Left ventricle myocardium inferior (tissue), 1 donor: ENCODE data around the gene AZU1. TPM values are rescaled to one million over a fixed set of nuclear protein-coding genes. Genes with fewer than 3 reads are reported as not detected.

ENCODE experiments used
- DNase-seq: peaks from one replicate; pipeline ENCODE4 v3.0.0-alpha.2; 2020
- H3K27ac ChIP-seq: fragments of 200-600 bp; replicated peaks from 2 replicates; pipeline ENCODE4 v1.8.0; 2021
- H3K27me3 ChIP-seq: fragments of 200-600 bp; 2 replicates; pipeline ENCODE4 v1.8.0; 2021; ENCODE audit warnings: low read depth
- H3K36me3 ChIP-seq: fragments of 200-600 bp; 2 replicates; pipeline ENCODE4 v1.8.0; 2021
- H3K4me1 ChIP-seq: fragments of 200-600 bp; 2 replicates; pipeline ENCODE4 v1.8.0; 2021
- H3K4me3 ChIP-seq: fragments of 200-600 bp; 2 replicates; pipeline ENCODE4 v1.8.0; 2021; ENCODE audit warnings: mild to moderate bottlenecking, moderate library complexity
- H3K9me3 ChIP-seq: fragments of 200-600 bp; replicated peaks from 2 replicates; pipeline ENCODE4 v1.8.0; 2021
- CTCF ChIP-seq: fragments of 200-600 bp; IDR thresholded peaks from 2 replicates; pipeline ENCODE4 v1.8.0; 2021; ENCODE audit warnings: antibody characterized with exemption, mild to moderate bottlenecking, borderline replicate concordance
- intact Hi-C: fragments of 100-400 bp; cut with micrococcal nuclease; formaldehyde crosslinking; loops from one replicate; pipeline ENCODE4 v1.11.0; 2022
- total RNA-seq: library from RNA; stranded (reverse); fragmentation: NEBNext Ultra II Directional; extraction: Animal tissue kit (Norgen Biotek cat#: 25700); gene quantifications from one replicate; pipeline ENCODE4 v1.2.1, GENCODE V29; 2021
- donor health status: DM: no; HTN: yes; CAD: no; lungs with severe emphysema.

AZU1 gene
- total RNA-seq, 1 donor from 2014 or later, result not detected

GRCh38 chr19:867855-868457 lies 40.3 kb downstream of the AZU1 start:
- Histone ChIP-seq H3K27ac (no peak overlapping the region), H3K36me3 (peaks cover 10% of the 10 kb centered on the region), H3K4me3 (no peak overlapping the region), H3K27me3 (peaks cover 6% of the 10 kb centered on the region), H3K9me3 (no peaks in the 10 kb centered on the region), H3K4me1 (peaks cover 54% of the 10 kb centered on the region)
- DNase-seq, result no peak
- TF ChIP-seq CTCF, result no peak
- intact Hi-C loops, result no loop called here

- Histone ChIP-seq H3K36me3 (peaks cover 14% of the 10 kb centered on the region), H3K9me3 (no peaks in the 10 kb centered on the region), H3K27ac (peak overlapping the region; percentile 60), H3K4me1 (peaks cover 47% of the 10 kb centered on the region), H3K4me3 (no peak overlapping the region), H3K27me3 (no peaks in the 10 kb centered on the region)
- intact Hi-C loops, result no loop called here
- no peak for DNase-seq
- no peak for TF ChIP-seq CTCF
These were observed 41.0 kb downstream of the AZU1 start for GRCh38 chr19:868458-869244.

DNA sequence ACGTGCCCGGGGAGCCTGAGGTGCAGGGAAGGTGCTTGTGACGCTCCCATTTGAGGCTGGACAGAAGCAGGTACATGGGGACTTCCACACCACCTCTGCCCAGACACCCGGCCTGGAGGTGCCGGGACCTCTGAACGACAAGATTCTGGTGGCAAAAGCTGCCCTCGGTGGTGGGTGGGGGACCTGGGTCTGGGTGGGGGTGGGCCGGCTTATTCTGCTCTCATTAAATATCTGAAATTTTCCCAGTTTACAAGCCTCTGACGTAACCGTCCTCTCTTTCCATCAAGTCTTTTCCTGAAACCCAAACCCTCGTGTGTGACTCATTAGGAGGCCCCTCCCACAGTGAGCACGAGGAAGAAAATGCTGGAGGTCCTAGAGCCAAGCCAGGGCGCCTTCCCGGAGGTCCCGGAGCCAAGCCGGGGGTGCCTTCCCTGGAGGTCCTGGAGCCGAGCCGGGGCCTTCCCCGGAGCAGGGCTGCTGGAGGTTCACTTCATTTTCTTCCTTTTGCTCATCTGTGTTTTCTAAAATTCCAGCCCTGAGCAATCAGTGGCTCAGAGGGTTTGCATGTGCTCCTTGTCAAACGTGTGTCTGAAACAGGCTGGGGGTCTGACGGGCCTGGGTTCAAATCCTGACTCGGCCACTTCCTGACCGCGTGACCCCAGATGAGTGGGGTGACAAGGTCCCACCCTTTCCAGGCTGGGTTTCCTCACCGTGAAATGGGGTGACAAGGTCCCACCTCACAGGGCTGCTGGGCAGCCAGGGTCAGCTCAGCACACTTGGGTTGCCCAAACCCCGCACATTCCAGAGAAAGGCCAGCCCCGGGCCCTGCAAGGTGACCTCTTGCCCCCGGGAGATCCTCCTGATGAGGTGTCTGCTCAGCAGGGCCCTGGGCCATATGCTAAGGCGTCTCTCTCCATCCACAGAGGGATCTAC lies 41.9 kb downstream of the AZU1 start:
- intact Hi-C loops, result no loop called here
- DNase-seq, result peak; percentile 66
- H3K4me3 ChIP-seq, result no peak overlapping the region

GRCh38 chr19:870314-870713 lies 42.7 kb downstream of the AZU1 start:
- no peaks in the 10 kb centered on the region for H3K27me3 ChIP-seq
- no peak overlapping the region for H3K4me3 ChIP-seq
- intact Hi-C loops, result no loop called here
- no peak for DNase-seq
- H3K4me1 ChIP-seq, result peaks cover 41% of the 10 kb centered on the region
- peaks cover 22% of the 10 kb centered on the region for H3K36me3 ChIP-seq
- peak overlapping the region; percentile 60 for H3K27ac ChIP-seq
- H3K9me3 ChIP-seq, result no peaks in the 10 kb centered on the region
- no peak for TF ChIP-seq CTCF

More for the DNA sequence above, 41.9 kb downstream of the AZU1 start:
- no peak for TF ChIP-seq CTCF
- peaks cover 41% of the 10 kb centered on the region for H3K4me1 ChIP-seq
- H3K36me3 ChIP-seq, result peaks cover 18% of the 10 kb centered on the region
- peak overlapping the region; percentile 60 for H3K27ac ChIP-seq
- H3K9me3 ChIP-seq, result no peaks in the 10 kb centered on the region
- no peaks in the 10 kb centered on the region for H3K27me3 ChIP-seq

GRCh38 chr19:870963-871401 lies 43.3 kb downstream of the AZU1 start:
- Histone ChIP-seq H3K36me3 (peaks cover 27% of the 10 kb centered on the region), H3K4me1 (peaks cover 41% of the 10 kb centered on the region), H3K9me3 (no peaks in the 10 kb centered on the region), H3K27ac (peak overlapping the region; percentile 56), H3K4me3 (no peak overlapping the region), H3K27me3 (no peaks in the 10 kb centered on the region)
- no peak for TF ChIP-seq CTCF
- peak; percentile 80 for DNase-seq
- intact Hi-C loops, result no loop called here
